Measurements from ENCODE around the gene PDZK1IP1. TPM values are rescaled to one million over a fixed set of nuclear protein-coding genes. Genes with fewer than 3 reads are reported as not detected.
A peak's percentile ranks its signal among the peaks of the same experiment; 100 is the strongest.

The PDZK1IP1 gene
- total RNA-seq, 4 donors from 2014 or later: 0.78 to 13.0 TPM; not detected in 2

- WGBS, 2 donors (ENCODE audit: low coverage in 1 of 2): 11 to 23% methylated on average over 8 of the region's 35 CpGs
- peak overlapping the region in 3 of 4 donors; percentile 64 to 77 (median 73) for H3K27ac ChIP-seq
- H3K27me3 ChIP-seq: peaks cover 100% of the 10 kb centered on the region
Observed at GRCh38 chr1:47229031-47229885, 39.4 kb upstream of the PDZK1IP1 start.

GRCh38 chr1:47228644-47229030 is 38.8 kb upstream of the PDZK1IP1 start:
- ATAC-seq: peak; percentile 48
- peak overlapping the region in 3 of 4 donors; percentile 64 to 77 (median 73) for H3K27ac ChIP-seq
- peaks cover 100% of the 10 kb centered on the region for H3K27me3 ChIP-seq
- H3K36me3 ChIP-seq: no peaks in the 10 kb centered on the region
- no peaks in the 10 kb centered on the region for H3K9me3 ChIP-seq
- 21 to 63% methylated on average over 4 to 5 of the region's 12 CpGs for WGBS, 2 donors (ENCODE audit: low coverage in 1 of 2)
- peak overlapping the region in 1 of 2 donors; percentile 49 for H3K4me3 ChIP-seq
- peaks cover 0 to 64% (median 33%) of the 10 kb centered on the region in 3 donors for H3K4me1 ChIP-seq
- TF ChIP-seq POLR2AphosphoS5 (IDR thresholded peaks at IDR 0.05): no peak
- no peak for TF ChIP-seq CTCF (IDR thresholded peaks at IDR 0.05)
- no peak for TF ChIP-seq POLR2A (IDR thresholded peaks at IDR 0.05)

More at GRCh38 chr1:47229031-47229885, 39.4 kb upstream of the PDZK1IP1 start:
- Histone ChIP-seq H3K4me1 (peaks cover 0 to 62% (median 33%) of the 10 kb centered on the region in 3 donors), H3K9me3 (no peaks in the 10 kb centered on the region), H3K4me3 (peak overlapping the region in 1 of 2 donors; percentile 49), H3K36me3 (no peaks in the 10 kb centered on the region)
- no peak for TF ChIP-seq EP300 (IDR thresholded peaks at IDR 0.05)
- no peak for TF ChIP-seq POLR2A (IDR thresholded peaks at IDR 0.05)
- TF ChIP-seq POLR2AphosphoS5 (IDR thresholded peaks at IDR 0.05): no peak
- no peak for TF ChIP-seq CTCF (IDR thresholded peaks at IDR 0.05)
- peak; percentile 6 for ATAC-seq

GRCh38 chr1:47227341-47228232 is 37.8 kb upstream of the PDZK1IP1 start:
- ATAC-seq: no peak
- Histone ChIP-seq H3K9me3 (no peaks in the 10 kb centered on the region), H3K36me3 (no peaks in the 10 kb centered on the region), H3K4me3 (peak overlapping the region in 1 of 2 donors; percentile 49), H3K4me1 (peaks cover 0 to 64% (median 33%) of the 10 kb centered on the region in 3 donors), H3K27me3 (peaks cover 100% of the 10 kb centered on the region), H3K27ac (no peak overlapping the region)
- 25 to 62% methylated on average over 6 to 7 of the region's 7 CpGs for WGBS, 2 donors (ENCODE audit: low coverage in 1 of 2)
- TF ChIP-seq EP300 (IDR thresholded peaks at IDR 0.05) (no peak), POLR2AphosphoS5 (IDR thresholded peaks at IDR 0.05) (no peak)

- Histone ChIP-seq H3K27me3 (peaks cover 100% of the 10 kb centered on the region), H3K4me1 (peaks cover 0 to 57% (median 32%) of the 10 kb centered on the region in 3 donors), H3K36me3 (no peaks in the 10 kb centered on the region), H3K9me3 (no peaks in the 10 kb centered on the region), H3K4me3 (no peak overlapping the region), H3K27ac (peak overlapping the region in 1 of 4 donors; percentile 38)
- no peak for ATAC-seq
- 66 to 80% methylated on average over 3 to 4 of the region's 4 CpGs for WGBS, 2 donors (ENCODE audit: low coverage in 1 of 2)
- TF ChIP-seq POLR2AphosphoS5 (IDR thresholded peaks at IDR 0.05) (no peak), EP300 (IDR thresholded peaks at IDR 0.05) (no peak), POLR2A (IDR thresholded peaks at IDR 0.05) (no peak), CTCF (IDR thresholded peaks at IDR 0.05) (no peak)
Observed at GRCh38 chr1:47226839-47227215, 37.0 kb upstream of the PDZK1IP1 start.

All from gastroesophageal sphincter (tissue), 4 donors.